HuH-7.5 (cell line): ENCODE data around the gene CDH23.

Experiments
- DNase-seq: peaks from one replicate; pipeline ENCODE4 v3.0.0; 2011; ENCODE audit warnings: low spot score

CDH23 gene

DNA sequence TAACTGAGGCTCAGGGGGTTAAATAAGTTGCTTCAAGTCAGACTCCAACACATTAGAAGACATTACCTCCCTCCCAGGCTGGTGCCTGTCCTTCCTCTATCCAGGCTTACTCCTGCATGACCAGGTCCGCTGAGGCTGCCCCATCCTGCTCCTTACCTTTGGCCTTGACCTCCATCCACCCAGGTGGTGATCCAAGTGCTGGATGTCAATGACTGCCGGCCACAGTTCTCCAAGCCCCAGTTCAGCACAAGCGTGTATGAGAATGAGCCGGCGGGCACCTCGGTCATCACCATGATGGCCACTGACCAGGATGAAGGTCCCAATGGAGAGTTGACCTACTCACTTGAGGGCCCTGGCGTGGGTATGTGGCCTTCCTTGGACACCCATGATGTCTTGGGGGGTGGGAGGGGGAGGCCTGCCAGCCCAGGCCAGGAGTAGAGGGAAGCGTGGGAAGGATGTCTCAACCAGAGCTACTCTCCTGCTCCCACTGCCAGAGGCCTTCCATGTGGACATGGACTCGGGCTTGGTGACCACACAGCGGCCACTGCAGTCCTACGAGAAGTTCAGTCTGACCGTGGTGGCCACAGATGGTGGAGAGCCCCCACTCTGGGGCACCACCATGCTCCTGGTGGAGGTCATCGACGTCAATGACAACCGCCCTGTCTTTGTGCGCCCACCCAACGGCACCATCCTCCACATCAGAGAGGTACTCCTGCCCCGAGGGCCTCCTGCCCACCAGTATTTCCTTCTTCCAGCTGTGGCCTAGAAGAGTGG lies 406.2 kb downstream of the CDH23 start:
- no peak for DNase-seq

DNA sequence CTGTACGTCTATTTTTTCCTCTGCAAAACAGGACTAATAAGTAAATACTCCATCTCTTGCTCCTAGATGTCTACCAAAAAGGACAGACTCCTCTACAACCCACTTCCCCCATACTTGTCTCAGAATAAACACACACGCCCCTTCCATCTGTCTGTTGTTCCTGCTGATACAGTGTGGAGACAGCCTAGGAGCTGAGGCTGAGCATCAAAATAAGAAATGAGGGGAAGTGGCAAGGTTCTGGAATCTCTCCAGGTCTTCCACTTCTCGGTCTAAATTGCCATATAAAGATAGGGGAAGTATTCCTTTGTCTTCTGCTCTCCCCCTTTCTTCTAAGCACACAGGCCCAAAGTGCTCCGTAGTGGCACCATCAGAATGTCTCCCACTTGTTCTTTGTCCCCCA lies 407.4 kb downstream of the CDH23 start:
- no peak for DNase-seq

GRCh38 chr10:71805776-71806703 lies 409.3 kb downstream of the CDH23 start:
- no peak for DNase-seq

DNA sequence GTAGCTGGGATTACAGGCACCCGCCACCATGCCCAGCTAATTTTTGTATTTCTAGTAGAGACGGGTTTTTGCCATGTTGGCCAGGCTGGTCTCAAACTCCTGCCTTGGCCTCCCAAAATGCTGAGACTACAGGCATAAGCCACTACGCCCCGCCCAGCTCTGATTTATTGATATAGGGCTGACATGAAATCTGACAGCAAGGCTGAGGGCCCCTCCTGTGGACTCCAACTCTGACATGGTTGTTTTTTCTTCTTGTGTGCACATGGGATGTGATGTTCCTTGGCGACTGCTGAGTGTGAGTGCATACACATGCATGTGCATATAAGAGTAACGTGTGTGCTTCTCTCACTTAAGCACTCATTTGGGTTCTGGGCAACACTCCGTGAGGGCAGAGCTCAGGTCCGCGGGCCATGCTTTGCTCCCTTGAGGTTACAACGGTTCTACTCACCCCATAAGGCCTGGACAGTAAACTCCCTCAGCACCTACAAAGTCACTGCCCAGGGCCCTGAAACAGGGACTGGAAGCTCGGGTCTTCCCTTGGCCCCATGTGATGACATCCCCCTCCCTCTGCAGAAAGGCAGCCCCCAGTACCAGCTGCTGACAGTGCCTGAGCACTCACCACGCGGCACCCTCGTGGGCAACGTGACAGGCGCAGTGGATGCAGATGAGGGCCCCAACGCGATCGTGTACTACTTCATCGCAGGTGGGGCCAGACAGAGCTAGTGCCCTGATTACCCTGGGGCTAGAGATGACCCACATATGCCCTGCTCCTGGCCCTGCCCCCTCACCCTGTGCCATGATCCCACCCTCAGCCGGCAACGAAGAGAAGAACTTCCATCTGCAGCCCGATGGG lies 410.2 kb downstream of the CDH23 start:
- no peak for DNase-seq

GRCh38 chr10:71807557-71808510 lies 411.1 kb downstream of the CDH23 start:
- DNase-seq, result no peak

DNA sequence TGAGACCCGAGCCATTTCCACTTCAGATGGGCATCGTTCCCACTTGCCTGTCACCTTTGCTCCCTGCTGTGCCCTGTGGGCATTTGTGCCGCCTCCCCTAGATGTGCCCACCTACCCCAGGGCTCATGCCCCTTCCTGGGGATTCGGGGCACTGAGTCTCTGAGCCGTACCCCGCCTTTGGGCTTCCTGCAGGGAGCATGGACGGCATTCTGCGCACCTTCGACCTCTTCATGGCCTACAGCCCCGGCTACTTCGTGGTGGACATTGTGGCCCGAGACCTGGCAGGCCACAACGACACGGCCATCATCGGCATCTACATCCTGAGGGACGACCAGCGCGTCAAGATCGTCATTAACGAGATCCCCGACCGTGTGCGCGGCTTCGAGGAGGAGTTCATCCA lies 412.9 kb downstream of the CDH23 start:
- no peak for DNase-seq

GRCh38 chr10:71810048-71810750 lies 413.5 kb downstream of the CDH23 start:
- no peak for DNase-seq

GRCh38 chr10:71811351-71811750 lies 414.6 kb downstream of the CDH23 start:
- DNase-seq, result no peak

DNA sequence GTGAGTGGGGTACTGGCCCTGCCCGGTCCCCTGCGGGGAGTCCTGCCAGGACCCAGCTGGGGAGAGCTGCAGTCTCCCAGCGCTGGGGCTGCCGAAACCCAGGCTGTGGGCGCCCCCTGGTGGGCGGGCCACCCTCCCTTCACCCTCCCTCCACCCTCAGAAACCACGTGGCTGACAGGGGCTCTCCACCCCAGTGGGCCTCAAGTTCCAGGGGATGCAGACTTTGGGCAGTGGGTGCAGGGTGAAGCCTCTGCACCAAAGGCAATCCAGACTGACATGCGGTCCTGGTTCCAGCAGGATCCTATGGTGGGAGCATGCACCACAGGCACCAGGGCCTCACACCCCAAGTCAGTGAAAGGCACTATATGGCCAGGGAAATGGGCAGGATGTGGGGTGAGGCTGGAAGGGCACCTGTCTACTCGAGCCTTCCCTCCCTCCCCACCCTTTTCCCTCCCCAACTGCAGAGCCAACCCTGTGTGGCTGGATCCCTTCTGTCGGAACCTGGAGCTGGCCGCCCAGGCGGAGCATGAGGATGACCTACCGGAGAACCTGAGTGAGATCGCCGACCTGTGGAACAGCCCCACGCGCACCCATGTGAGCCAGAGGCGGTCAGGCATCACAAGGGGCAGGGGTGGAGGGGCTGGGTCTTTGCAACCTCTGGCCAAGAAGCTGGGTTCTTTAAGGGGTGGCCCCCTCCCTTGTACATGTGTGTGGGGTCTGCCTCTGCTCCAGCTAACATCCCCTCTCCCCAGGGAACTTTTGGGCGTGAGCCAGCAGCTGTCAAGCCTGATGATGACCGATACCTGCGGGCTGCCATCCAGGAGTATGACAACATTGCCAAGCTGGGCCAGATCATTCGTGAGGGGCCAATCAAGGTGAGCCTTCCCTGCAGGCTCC lies 415.5 kb downstream of the CDH23 start:
- peak; percentile 77 for DNase-seq

DNA sequence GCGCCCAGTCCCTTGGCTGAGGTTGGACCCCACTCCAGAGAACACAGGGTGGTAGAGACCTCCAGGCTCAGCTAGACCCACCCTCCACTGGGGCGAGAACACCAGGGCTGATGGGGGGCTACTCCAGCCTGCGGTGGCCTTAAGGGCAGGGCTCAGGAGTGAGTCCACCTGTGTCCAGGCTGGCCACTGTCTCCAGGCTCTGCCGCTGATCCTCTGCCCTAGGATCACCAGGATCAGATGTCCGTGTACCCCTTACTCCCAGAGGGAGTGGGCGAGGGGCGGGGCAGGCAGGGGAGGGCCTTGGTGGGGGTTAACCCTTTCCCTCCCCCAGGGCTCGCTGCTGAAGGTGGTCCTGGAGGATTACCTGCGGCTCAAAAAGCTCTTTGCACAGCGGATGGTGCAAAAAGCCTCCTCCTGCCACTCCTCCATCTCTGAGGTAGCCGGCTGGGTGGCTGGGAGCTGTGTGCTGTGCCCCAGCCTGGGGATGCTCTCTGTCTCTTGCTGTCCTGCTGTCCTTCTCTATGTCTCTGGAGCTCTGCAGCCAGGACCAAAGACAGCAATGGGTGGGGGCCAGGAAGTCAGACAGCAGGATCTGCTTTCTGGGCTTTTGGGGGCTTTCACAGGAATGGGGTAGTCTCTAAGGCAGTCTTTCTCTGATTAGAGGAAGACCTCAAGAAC lies 416.3 kb downstream of the CDH23 start:
- DNase-seq, result no peak

GRCh38 chr10:71814922-71815411 lies 418.2 kb downstream of the CDH23 start:
- no peak for DNase-seq

GRCh38 chr10:71815515-71816130 lies 418.9 kb downstream of the CDH23 start:
- DNase-seq, result no peak

DNA sequence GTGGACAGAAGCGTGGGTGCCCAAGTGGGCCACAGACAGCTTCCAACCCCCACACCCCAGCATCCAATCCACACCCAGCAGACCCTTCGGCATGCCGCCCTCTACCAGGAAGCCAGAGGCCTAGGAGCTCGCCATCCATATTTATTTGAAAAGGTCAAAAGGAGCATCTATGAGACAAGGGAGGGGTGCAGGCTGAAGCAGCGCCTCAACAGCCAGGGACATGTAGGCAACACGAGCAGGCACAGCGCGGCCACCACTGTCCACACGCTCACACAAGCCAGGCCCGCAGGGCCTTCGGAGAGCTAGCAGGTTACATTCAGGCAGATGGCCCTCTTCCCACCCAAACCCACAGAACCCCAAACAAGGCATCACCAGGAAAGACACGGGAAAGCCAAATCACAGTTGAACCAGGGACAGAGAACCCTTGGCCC lies 419.7 kb downstream of the CDH23 start:
- no peak for DNase-seq

DNA sequence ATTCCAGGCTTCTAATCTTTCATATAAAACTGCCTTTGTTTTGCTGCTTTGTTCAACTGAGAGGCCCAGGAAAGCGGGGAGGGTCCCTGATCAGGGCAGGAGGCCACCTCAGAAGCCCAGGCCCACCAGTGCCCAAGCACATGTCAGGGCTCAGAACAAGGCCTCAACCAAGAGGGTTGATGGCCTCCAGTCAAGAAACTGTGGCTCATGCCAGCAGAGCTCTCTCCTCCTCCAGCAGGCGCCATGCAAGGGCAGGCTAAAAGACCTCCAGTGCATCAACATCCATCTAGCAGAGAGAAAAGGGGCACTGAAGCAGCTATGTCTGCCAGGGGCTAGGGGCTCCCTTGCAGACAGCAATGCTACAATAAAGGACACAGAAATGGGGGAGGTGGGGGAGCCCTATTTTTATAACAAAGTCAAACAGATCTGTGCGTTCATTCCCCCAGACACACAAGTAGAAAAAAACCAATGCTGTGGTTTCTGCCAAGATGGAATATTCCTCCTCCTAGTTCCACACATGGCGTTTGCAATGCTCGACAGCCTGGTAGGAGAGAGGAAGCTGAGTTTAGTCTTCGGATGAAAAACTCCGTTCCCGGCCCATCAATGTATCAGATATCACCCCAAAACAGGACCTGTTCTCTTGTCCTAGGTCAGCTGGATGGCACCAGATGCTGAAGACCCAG lies 420.4 kb downstream of the CDH23 start:
- DNase-seq, result no peak

- DNase-seq, result no peak
Measured at GRCh38 chr10:71817831-71818655, 421.3 kb downstream of the CDH23 start.

DNA sequence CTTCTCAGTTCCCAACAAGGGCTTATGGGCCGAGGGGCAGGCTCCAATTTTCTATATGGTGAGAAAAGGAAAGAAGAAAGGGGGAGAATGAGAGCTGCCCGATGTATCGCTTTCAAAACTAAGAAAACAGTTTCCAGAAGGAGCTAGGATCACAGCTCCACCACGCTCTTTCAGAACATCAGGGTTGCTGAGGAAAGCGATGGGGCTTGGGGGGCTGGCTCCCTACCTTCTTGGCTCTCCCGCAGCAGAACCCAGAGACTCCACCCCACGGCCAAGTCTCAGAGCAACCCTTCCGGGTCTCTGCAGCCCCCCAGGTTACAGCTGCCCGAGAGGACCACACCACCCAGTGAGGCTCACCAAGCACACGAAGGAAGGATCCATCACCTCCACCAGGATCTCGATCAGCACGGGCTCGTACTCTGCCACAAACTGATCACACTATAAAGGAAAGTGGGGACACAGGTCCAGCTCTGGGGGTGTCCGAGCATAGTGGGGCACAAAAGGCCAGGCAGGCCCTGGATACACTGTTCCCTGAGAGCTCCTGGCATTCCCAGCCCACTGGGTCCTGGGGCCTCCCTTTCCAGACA lies 422.0 kb downstream of the CDH23 start:
- DNase-seq, result no peak
